Activated naive CD4-positive, alpha-beta T cell treated with anti-CD3 and anti-CD28 coated beads, Interleukin-2, amount 50 U/mL, for 24 hours (primary cell): ENCODE data around the gene IGFN1.

Experiments
- H3K27ac Mint-ChIP-seq: one replicate; pipeline ENCODE4 v1.8.0; 2021; ENCODE audit warnings: mild to moderate bottlenecking, mixed read lengths
- H3K27me3 Mint-ChIP-seq: one replicate; pipeline ENCODE4 v1.8.0; 2021; ENCODE audit warnings: mixed read lengths
- H3K36me3 Mint-ChIP-seq: one replicate; pipeline ENCODE4 v1.8.0; 2021; ENCODE audit warnings: mixed read lengths
- H3K4me1 Mint-ChIP-seq: one replicate; pipeline ENCODE4 v1.8.0; 2021; ENCODE audit warnings: mixed read lengths
- H3K4me3 Mint-ChIP-seq: one replicate; pipeline ENCODE4 v1.8.0; 2021; ENCODE audit warnings: mild to moderate bottlenecking, mixed read lengths
- H3K9me3 Mint-ChIP-seq: one replicate; pipeline ENCODE4 v1.8.0; 2021; ENCODE audit warnings: mixed read lengths

IGFN1 gene

DNA sequence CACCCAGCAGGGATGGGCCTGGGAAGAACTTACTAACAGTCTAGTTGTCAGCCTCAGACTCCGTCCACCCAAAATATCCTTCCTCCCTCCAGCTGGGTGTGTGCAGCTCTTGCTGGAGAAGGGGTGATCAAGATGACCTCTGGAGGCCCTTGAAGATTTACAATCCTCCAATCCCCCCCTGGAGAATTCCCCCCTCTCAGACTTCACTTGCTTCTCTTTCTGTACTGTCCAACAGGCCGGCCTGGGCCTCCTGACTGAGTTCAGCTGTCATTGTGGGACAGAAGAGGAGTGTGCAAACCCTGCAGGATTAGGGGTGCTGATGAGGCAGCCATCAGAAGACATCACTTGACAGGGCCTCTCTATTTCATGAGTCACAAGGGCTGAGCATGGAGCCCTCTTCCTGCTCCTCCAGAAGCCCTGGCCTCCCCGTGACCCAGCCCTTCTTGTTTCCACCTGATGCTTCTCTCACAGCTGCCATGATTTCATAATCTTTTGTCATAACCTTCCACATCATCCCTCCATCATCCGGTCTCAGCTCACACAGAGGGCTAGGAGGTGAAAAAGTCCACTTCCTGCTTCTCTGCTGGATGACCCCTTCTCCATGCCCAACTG lies 17.5 kb upstream of the IGFN1 start:
- Mint-ChIP-seq H3K4me1 (peaks cover 13% of the 10 kb centered on the region), H3K9me3 (no peaks in the 10 kb centered on the region), H3K36me3 (peaks cover 2% of the 10 kb centered on the region), H3K4me3 (no peak overlapping the region), H3K27ac (no peak overlapping the region), H3K27me3 (peaks cover 2% of the 10 kb centered on the region)

- Mint-ChIP-seq H3K9me3 (no peaks in the 10 kb centered on the region), H3K27ac (no peak overlapping the region), H3K36me3 (peaks cover 2% of the 10 kb centered on the region), H3K4me1 (peaks cover 13% of the 10 kb centered on the region), H3K4me3 (no peak overlapping the region), H3K27me3 (peaks cover 2% of the 10 kb centered on the region)
These were observed 16.9 kb upstream of the IGFN1 start for GRCh38 chr1:201173736-201174135.

- H3K27me3 Mint-ChIP-seq, result peaks cover 2% of the 10 kb centered on the region
These were observed 14.7 kb upstream of the IGFN1 start for GRCh38 chr1:201175820-201176500.

GRCh38 chr1:201176940-201177339 lies 13.7 kb upstream of the IGFN1 start:
- H3K27me3 Mint-ChIP-seq, result peaks cover 4% of the 10 kb centered on the region
- H3K4me3 Mint-ChIP-seq, result no peak overlapping the region
- H3K27ac Mint-ChIP-seq, result no peak overlapping the region
- H3K9me3 Mint-ChIP-seq, result no peaks in the 10 kb centered on the region
- peaks cover 5% of the 10 kb centered on the region for H3K36me3 Mint-ChIP-seq
- H3K4me1 Mint-ChIP-seq, result peaks cover under 1% of the 10 kb centered on the region

More at GRCh38 chr1:201175820-201176500, 14.7 kb upstream of the IGFN1 start:
- H3K4me3 Mint-ChIP-seq, result no peak overlapping the region
- H3K27ac Mint-ChIP-seq, result no peak overlapping the region
- peaks cover 5% of the 10 kb centered on the region for H3K36me3 Mint-ChIP-seq
- H3K9me3 Mint-ChIP-seq, result no peaks in the 10 kb centered on the region
- peaks cover 8% of the 10 kb centered on the region for H3K4me1 Mint-ChIP-seq

DNA sequence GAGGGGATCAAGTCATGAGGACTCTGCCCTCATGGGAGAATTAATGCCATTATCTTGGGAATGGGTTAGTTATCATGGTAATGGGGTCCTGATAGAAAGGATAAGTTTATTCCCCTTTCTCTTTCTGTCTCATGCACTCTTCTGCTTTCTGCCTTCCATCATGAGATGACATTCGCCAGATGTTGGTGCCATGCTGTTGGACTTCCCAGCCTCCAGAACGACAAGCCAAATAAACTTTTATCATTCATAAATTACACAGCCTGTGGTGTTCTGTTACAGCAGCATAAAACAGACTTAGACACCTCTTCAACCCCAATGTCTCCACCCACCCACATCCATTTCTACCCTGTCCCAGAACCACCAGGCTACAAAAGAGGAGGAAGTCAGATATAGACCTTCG lies 11.9 kb upstream of the IGFN1 start:
- Mint-ChIP-seq H3K4me1 (no peaks in the 10 kb centered on the region), H3K9me3 (no peaks in the 10 kb centered on the region), H3K4me3 (no peak overlapping the region), H3K27ac (no peak overlapping the region), H3K27me3 (peaks cover 8% of the 10 kb centered on the region), H3K36me3 (peaks cover 7% of the 10 kb centered on the region)

DNA sequence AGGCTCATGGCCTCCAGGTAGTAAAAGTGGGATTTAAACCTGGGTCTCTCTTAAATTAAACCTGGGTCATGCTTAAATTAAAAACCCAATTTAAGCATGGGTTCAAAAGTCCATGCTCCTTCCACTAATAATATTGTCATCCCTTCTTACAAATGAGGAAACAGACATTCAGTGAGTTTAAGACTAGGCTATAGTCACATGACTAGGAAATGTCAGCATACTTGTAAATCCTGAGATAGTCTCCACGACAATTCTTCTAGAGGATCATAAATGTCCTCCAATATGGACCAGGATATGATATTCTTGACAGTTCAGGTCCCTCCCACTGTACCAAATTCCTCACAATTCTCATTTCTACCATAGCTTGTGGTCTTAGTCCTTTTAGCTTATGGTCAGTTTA lies 10.5 kb upstream of the IGFN1 start:
- Mint-ChIP-seq H3K9me3 (no peaks in the 10 kb centered on the region), H3K27me3 (peaks cover 10% of the 10 kb centered on the region), H3K27ac (no peak overlapping the region), H3K4me3 (no peak overlapping the region), H3K4me1 (no peaks in the 10 kb centered on the region), H3K36me3 (peaks cover 7% of the 10 kb centered on the region)

DNA sequence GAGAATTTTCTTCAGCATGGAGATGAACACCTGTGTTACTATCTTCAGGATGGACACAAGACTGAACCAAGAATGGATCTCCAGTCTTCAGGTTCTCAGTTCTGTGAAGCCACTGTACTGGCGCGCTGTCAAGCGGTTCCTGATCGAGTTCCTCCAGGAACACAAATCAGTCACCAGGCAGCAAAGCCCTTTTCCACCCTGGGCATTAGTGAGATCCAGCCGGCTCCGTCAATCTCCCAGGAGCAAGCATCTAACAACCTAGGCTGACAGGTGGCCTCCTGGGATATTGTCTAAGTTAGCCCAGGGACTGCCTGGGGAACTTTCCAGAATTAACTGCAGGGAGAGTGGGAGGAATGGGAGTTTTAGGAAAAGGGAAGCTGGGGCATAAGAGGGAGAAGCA lies 9.7 kb upstream of the IGFN1 start:
- Mint-ChIP-seq H3K36me3 (peaks cover 7% of the 10 kb centered on the region), H3K4me3 (no peak overlapping the region), H3K27me3 (peaks cover 10% of the 10 kb centered on the region), H3K4me1 (no peaks in the 10 kb centered on the region), H3K27ac (no peak overlapping the region), H3K9me3 (no peaks in the 10 kb centered on the region)

GRCh38 chr1:201181323-201181722 lies 9.3 kb upstream of the IGFN1 start:
- Mint-ChIP-seq H3K36me3 (peaks cover 7% of the 10 kb centered on the region), H3K4me3 (no peak overlapping the region), H3K9me3 (no peaks in the 10 kb centered on the region), H3K27ac (peak overlapping the region; percentile 47), H3K4me1 (no peaks in the 10 kb centered on the region), H3K27me3 (peaks cover 10% of the 10 kb centered on the region)

DNA sequence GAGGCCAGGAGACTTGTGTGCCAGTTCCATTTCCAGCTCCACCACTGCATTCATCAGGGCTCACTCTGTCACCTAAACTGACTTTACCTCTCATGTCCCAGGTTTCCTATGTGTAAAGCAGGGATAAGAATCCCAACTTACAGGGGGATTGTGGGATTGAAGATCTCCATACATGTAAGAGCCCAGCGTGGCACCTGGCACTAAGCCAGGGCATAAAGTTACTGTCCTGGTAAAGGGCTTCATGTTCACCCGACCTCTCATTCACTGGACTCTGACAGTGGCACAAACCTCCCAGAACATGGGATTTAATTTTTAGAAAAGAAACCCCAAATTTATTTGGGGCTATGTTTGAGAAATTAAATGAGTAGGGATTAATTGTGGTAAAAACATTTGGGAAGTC lies 8.9 kb upstream of the IGFN1 start:
- Mint-ChIP-seq H3K9me3 (no peaks in the 10 kb centered on the region), H3K27ac (no peak overlapping the region), H3K27me3 (peaks cover 10% of the 10 kb centered on the region), H3K4me1 (no peaks in the 10 kb centered on the region), H3K36me3 (peaks cover 7% of the 10 kb centered on the region), H3K4me3 (no peak overlapping the region)

DNA sequence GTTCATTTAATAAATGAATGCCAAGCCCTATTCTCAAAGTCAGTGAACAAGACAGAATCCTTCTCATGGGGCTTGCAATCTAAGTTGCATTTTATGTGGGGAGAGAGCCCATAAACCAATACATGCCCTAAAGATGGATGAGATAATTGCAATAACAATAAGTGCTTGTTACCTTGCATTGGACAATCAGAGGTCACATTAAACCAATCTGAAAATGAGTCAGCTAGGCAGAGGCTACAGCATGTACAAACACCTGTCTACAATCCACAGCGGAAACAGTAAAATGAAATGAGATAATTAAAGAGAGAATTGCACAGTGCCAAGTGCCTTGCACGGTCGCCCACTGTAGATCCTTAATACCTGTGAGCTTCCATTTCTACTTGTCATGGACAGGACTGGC lies 7.4 kb upstream of the IGFN1 start:
- no peaks in the 10 kb centered on the region for H3K4me1 Mint-ChIP-seq

DNA sequence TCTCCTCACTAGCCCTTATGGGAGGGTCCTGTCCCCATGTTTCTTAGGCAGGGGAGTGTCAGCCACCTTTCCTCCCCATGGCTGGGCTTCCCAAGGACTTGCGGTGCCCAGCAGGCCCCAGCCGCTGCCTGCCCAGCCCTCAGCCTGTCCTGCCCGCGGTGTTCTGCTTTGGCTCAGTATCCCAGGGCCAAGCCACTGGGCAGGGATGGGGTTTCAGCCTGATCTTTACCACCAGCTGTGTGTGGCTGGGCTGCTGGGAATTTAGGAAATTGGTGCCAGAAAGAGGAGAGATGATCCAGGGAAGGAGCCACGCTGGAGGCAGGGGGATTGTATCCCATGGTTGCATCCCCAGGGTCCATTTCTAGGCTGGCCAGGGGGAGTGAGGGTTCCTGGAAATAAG lies 6.9 kb upstream of the IGFN1 start:
- Mint-ChIP-seq H3K36me3 (peaks cover 5% of the 10 kb centered on the region), H3K9me3 (no peaks in the 10 kb centered on the region), H3K4me3 (no peak overlapping the region), H3K4me1 (no peaks in the 10 kb centered on the region), H3K27ac (no peak overlapping the region), H3K27me3 (peaks cover 10% of the 10 kb centered on the region)

More for the DNA sequence above, 7.4 kb upstream of the IGFN1 start:
- no peaks in the 10 kb centered on the region for H3K9me3 Mint-ChIP-seq
- no peak overlapping the region for H3K4me3 Mint-ChIP-seq
- no peak overlapping the region for H3K27ac Mint-ChIP-seq
- H3K27me3 Mint-ChIP-seq, result peaks cover 10% of the 10 kb centered on the region
- peaks cover 5% of the 10 kb centered on the region for H3K36me3 Mint-ChIP-seq

DNA sequence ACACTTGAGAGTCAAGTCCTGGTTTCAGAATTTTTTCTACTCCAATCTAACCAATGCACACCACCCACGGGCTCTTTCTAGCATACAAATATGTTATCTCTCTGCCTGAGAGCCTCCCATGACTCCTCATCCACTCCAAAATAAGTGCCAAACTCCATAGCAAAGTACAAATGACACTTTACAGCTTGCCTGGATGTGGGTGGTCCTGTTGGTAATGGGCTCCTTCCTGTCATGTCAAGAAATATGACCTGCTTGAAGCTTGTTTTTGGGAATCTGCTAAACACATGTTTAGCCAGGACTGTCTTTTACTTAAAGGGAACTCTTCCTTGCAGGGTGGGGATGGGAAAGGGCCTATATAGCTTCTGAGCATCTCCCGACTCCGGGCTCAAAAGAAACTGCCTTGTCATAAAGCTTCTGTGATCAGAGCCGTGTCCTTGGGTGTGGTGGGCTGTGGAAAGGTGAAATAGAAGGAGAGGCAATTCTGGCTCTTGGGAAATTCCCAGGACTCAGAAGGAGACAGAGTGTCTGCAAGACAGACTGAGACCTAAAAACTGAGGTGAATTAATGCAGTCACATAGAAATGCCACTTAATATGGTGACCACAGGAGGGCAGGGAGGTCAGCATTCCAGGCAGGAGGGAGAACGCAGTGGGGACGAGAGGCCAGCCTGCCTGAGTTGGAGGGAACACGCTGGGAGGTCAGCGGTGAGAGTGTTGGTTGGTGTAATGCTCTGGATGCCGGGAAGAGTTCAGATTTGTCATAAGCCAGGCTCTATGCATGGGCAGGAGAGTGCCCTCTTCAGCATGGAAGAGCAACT lies 6.1 kb upstream of the IGFN1 start:
- H3K36me3 Mint-ChIP-seq, result peaks cover 5% of the 10 kb centered on the region
- no peak overlapping the region for H3K4me3 Mint-ChIP-seq
- H3K9me3 Mint-ChIP-seq, result no peaks in the 10 kb centered on the region
- H3K27ac Mint-ChIP-seq, result no peak overlapping the region
- peaks cover 12% of the 10 kb centered on the region for H3K27me3 Mint-ChIP-seq
- H3K4me1 Mint-ChIP-seq, result no peaks in the 10 kb centered on the region

DNA sequence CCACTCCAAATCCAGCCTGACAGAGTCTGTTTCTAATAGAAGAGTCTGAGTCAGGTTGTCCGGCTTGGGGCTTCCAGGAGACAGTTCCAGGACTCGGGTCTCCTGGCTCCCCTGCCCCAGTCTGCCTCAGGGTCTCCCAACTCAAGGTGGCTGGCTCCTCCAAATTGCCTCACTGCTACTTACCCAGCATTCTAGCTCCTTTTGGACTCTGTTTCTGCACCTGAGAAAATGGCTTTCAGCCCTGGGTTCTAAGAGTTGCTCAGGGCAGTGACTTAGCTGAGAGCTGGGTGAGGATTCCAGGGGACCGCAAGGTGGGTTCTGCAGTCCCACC lies 5.5 kb upstream of the IGFN1 start:
- Mint-ChIP-seq H3K9me3 (no peaks in the 10 kb centered on the region), H3K27ac (no peak overlapping the region), H3K4me3 (no peak overlapping the region), H3K36me3 (peaks cover 4% of the 10 kb centered on the region), H3K4me1 (no peaks in the 10 kb centered on the region), H3K27me3 (peaks cover 12% of the 10 kb centered on the region)

DNA sequence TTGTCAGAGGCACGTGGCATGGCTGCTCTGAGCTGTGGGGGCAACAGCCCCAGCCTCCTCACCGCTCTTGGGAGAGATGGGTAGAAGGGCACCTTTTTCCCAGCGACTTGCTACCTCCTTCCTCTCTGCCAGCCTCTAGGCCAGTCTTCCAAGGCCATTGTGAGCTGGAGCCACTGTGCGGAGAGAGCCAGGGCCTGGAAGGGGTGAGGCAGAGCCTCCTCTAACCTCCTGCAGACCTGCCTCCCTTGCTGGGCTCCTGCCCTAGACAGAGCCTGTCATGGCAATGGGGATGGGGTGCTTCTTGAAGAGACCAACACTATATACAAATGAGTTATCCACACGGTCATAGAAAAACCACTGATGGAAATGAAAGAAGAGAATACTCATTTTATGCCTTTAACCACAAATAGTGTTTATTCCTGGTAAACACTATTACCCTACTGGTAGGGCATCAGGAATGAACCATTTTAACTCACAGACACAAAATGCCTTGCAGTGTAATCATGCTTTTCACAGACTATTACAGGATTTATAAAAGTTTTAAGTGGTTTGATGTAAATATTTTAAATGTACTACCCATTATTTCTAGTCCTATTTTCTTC lies 5.0 kb upstream of the IGFN1 start:
- H3K27me3 Mint-ChIP-seq, result peaks cover 12% of the 10 kb centered on the region
- no peaks in the 10 kb centered on the region for H3K4me1 Mint-ChIP-seq
- H3K4me3 Mint-ChIP-seq, result no peak overlapping the region
- no peak overlapping the region for H3K27ac Mint-ChIP-seq
- no peaks in the 10 kb centered on the region for H3K9me3 Mint-ChIP-seq
- H3K36me3 Mint-ChIP-seq, result peaks cover 2% of the 10 kb centered on the region

GRCh38 chr1:201186192-201186591 lies 4.4 kb upstream of the IGFN1 start:
- Mint-ChIP-seq H3K27me3 (peaks cover 12% of the 10 kb centered on the region), H3K4me3 (no peak overlapping the region), H3K9me3 (no peaks in the 10 kb centered on the region), H3K27ac (no peak overlapping the region), H3K36me3 (peaks cover 2% of the 10 kb centered on the region), H3K4me1 (no peaks in the 10 kb centered on the region)

GRCh38 chr1:201189085-201189484 lies 1.5 kb upstream of the IGFN1 start:
- Mint-ChIP-seq H3K27ac (no peak overlapping the region), H3K4me1 (no peaks in the 10 kb centered on the region), H3K4me3 (no peak overlapping the region)

More at GRCh38 chr1:201189085-201189484, 1.5 kb upstream of the IGFN1 start:
- H3K36me3 Mint-ChIP-seq, result no peaks in the 10 kb centered on the region
- no peaks in the 10 kb centered on the region for H3K9me3 Mint-ChIP-seq
- H3K27me3 Mint-ChIP-seq, result peaks cover 5% of the 10 kb centered on the region
